SK-N-SH treated with all-trans-retinoic acid at 6 μM for 48 hours (cell line): ENCODE data around the gene DOCK1.

Experiments
- ATAC-seq: fragments of 200-7000 bp; cut with Tn5 transposase; 3 replicates; pipeline ENCODE4 v1.9.1; 2020; ENCODE audit warnings: mild to moderate bottlenecking, moderate library complexity
- ARNTL ChIP-seq: fragments of 450-650 bp; formaldehyde crosslinking; IDR thresholded peaks from 2 replicates; pipeline ENCODE4 v1.5.0; 2020; ENCODE audit warnings: low read depth, mild to moderate bottlenecking, moderate library complexity, borderline replicate concordance
- BACH2 ChIP-seq: fragments of 250-450 bp; sonication (Bioruptor Pico); IDR thresholded peaks from 2 replicates; pipeline ENCODE4 v1.9.0; 2021; ENCODE audit warnings: mild to moderate bottlenecking, borderline replicate concordance
- CSDC2 ChIP-seq: fragments of 250-450 bp; sonication (Bioruptor Pico); IDR thresholded peaks from 2 replicates; pipeline ENCODE4 v1.5.0; 2020; ENCODE audit warnings: mild to moderate bottlenecking, moderate library complexity
- ESRRG ChIP-seq: fragments of 250-450 bp; sonication (Bioruptor Pico); IDR thresholded peaks from 2 replicates; pipeline ENCODE4 v1.6.1; 2021; ENCODE audit warnings: mild to moderate bottlenecking
- GLIS3 ChIP-seq: fragments of 250-450 bp; sonication (Bioruptor Pico); IDR thresholded peaks from 2 replicates; pipeline ENCODE4 v1.5.0; 2020; ENCODE audit warnings: mild to moderate bottlenecking, moderate library complexity
- ISL1 ChIP-seq: fragments of 250-450 bp; sonication (Bioruptor Pico); IDR thresholded peaks from 2 replicates; pipeline ENCODE4 v2.1.2; 2022; ENCODE audit warnings: mild to moderate bottlenecking, moderate library complexity
- OSR1 ChIP-seq: fragments of 250-450 bp; sonication (Bioruptor Pico); IDR thresholded peaks from 2 replicates; pipeline ENCODE4 v1.8.0; 2022; ENCODE audit warnings: moderate library complexity, mild to moderate bottlenecking, inconsistent platforms
- PPARA ChIP-seq: fragments of 250-450 bp; sonication (Bioruptor Pico); IDR thresholded peaks from 2 replicates; pipeline ENCODE4 v1.5.0; 2020; ENCODE audit warnings: mild to moderate bottlenecking, borderline replicate concordance
- RARB ChIP-seq: fragments of 250-450 bp; sonication (Bioruptor Pico); IDR thresholded peaks from 2 replicates; pipeline ENCODE4 v1.8.0; 2021; ENCODE audit warnings: mild to moderate bottlenecking, moderate library complexity
- SNAI2 ChIP-seq: fragments of 250-450 bp; sonication (Bioruptor Pico); IDR thresholded peaks from 2 replicates; pipeline ENCODE4 v1.5.0; 2020; ENCODE audit warnings: mild to moderate bottlenecking, moderate library complexity
- TCF4 ChIP-seq: fragments of 250-450 bp; sonication (Bioruptor Pico); IDR thresholded peaks from 2 replicates; pipeline ENCODE4 v1.8.0; 2021; ENCODE audit warnings: mild to moderate bottlenecking, moderate library complexity, borderline replicate concordance
- TOX ChIP-seq: fragments of 250-450 bp; sonication (Bioruptor Pico); IDR thresholded peaks from 2 replicates; pipeline ENCODE4 v1.8.0; 2021; ENCODE audit warnings: mild to moderate bottlenecking, moderate library complexity, borderline replicate concordance
- ZC3H10 ChIP-seq: fragments of 250-450 bp; sonication (Bioruptor Pico); IDR thresholded peaks from 2 replicates; pipeline ENCODE4 v1.5.1; 2021; ENCODE audit warnings: mild to moderate bottlenecking, moderate library complexity
- ZFP3 ChIP-seq: fragments of 250-450 bp; sonication (Bioruptor Pico); IDR thresholded peaks from 2 replicates; pipeline ENCODE4 v1.5.0; 2020; ENCODE audit warnings: mild to moderate bottlenecking, moderate library complexity
- ZFP30 ChIP-seq: fragments of 450-650 bp; formaldehyde crosslinking; IDR thresholded peaks from 2 replicates; pipeline ENCODE4 v1.5.0; 2022; ENCODE audit warnings: mild to moderate bottlenecking, moderate library complexity
- ZNF565 ChIP-seq: fragments of 450-650 bp; formaldehyde crosslinking; conservative IDR thresholded peaks from 2 replicates; pipeline ENCODE4 v1.5.0; 2020; ENCODE audit warnings: low read depth, mild to moderate bottlenecking, moderate library complexity
- ZNF70 ChIP-seq: fragments of 450-650 bp; formaldehyde crosslinking; IDR thresholded peaks from 2 replicates; pipeline ENCODE4 v1.5.0; 2020; ENCODE audit warnings: mild to moderate bottlenecking, moderate library complexity
- ZNF8 ChIP-seq: fragments of 450-650 bp; formaldehyde crosslinking; IDR thresholded peaks from 2 replicates; pipeline ENCODE4 v1.5.0; 2020; ENCODE audit warnings: mild to moderate bottlenecking, moderate library complexity
- TF ChIP-seq, protein P1 (sequence below): fragments of 250-450 bp; sonication (Bioruptor Pico); IDR thresholded peaks from 2 replicates; pipeline ENCODE4 v1.5.1; 2021; ENCODE audit warnings: mild to moderate bottlenecking, moderate library complexity
- TF ChIP-seq, protein P2 (sequence below): fragments of 250-450 bp; sonication (Bioruptor Pico); IDR thresholded peaks from 2 replicates; pipeline ENCODE4 v1.5.0; 2020; ENCODE audit warnings: mild to moderate bottlenecking, moderate library complexity
- TF ChIP-seq, protein P3 (sequence below): fragments of 250-450 bp; sonication (Bioruptor Pico); IDR thresholded peaks from 2 replicates; pipeline ENCODE4 v1.8.0; 2020; ENCODE audit warnings: mild to moderate bottlenecking, moderate library complexity, borderline replicate concordance
- TF ChIP-seq, protein P4 (sequence below): fragments of 250-450 bp; sonication (Bioruptor Pico); IDR thresholded peaks from 2 replicates; pipeline ENCODE4 v1.5.1; 2020; ENCODE audit warnings: low read depth, mild to moderate bottlenecking, moderate library complexity
- TF ChIP-seq, protein P5 (sequence below): fragments of 250-450 bp; sonication (Bioruptor Pico); IDR thresholded peaks from 2 replicates; pipeline ENCODE4 v1.8.0; 2021; ENCODE audit warnings: low read depth, mild to moderate bottlenecking, moderate library complexity, borderline replicate concordance

Gene DOCK1

DNA sequence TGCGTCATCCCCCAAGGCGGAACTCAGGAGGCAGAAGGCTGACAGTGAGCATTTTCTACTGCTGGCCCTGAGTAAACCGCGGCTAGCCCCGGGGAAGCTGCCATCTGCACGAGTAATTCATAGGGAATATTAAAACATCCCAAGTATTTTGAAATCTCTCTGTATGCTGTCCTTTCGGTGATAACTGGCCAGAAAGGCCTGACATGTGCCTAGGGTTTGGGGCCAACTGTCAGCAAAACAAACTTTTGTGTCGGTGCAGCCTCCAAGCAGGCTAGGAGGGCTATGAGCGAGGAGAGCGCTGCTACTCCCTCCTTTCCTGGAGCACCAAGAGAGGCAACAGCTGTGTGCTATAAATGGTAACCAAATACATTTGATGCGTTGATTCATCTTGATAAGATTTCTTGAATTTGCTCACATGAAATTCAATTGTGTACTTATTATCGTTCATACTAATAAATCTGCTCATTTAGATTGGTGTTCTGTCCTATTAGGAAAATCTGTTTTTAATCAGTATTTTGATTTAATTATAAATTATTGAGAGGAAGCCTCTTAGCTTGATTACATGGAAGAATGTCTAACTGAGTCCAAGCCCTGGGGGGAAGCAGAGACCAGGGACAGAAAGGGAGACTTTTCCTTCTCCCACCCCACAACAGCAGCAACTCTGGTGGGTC lies 519.5 kb downstream of the DOCK1 start (continued):
- TF ChIP-seq, protein P1, sequence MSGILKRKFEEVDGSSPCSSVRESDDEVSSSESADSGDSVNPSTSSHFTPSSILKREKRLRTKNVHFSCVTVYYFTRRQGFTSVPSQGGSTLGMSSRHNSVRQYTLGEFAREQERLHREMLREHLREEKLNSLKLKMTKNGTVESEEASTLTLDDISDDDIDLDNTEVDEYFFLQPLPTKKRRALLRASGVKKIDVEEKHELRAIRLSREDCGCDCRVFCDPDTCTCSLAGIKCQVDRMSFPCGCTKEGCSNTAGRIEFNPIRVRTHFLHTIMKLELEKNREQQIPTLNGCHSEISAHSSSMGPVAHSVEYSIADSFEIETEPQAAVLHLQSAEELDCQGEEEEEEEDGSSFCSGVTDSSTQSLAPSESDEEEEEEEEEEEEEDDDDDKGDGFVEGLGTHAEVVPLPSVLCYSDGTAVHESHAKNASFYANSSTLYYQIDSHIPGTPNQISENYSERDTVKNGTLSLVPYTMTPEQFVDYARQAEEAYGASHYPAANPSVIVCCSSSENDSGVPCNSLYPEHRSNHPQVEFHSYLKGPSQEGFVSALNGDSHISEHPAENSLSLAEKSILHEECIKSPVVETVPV (CRISPR knock-in tag) = peak; percentile 97
- 0 out of 2 replicates have a peak, but pooled peaks have one; percentile 49 for TF ChIP-seq ARNTL (CRISPR knock-in tag)
- TF ChIP-seq, protein P2, sequence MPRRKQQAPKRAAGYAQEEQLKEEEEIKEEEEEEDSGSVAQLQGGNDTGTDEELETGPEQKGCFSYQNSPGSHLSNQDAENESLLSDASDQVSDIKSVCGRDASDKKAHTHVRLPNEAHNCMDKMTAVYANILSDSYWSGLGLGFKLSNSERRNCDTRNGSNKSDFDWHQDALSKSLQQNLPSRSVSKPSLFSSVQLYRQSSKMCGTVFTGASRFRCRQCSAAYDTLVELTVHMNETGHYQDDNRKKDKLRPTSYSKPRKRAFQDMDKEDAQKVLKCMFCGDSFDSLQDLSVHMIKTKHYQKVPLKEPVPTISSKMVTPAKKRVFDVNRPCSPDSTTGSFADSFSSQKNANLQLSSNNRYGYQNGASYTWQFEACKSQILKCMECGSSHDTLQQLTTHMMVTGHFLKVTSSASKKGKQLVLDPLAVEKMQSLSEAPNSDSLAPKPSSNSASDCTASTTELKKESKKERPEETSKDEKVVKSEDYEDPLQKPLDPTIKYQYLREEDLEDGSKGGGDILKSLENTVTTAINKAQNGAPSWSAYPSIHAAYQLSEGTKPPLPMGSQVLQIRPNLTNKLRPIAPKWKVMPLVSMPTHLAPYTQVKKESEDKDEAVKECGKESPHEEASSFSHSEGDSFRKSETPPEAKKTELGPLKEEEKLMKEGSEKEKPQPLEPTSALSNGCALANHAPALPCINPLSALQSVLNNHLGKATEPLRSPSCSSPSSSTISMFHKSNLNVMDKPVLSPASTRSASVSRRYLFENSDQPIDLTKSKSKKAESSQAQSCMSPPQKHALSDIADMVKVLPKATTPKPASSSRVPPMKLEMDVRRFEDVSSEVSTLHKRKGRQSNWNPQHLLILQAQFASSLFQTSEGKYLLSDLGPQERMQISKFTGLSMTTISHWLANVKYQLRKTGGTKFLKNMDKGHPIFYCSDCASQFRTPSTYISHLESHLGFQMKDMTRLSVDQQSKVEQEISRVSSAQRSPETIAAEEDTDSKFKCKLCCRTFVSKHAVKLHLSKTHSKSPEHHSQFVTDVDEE (CRISPR knock-in tag) = peak; percentile 92
- 0 out of 2 replicates have a peak, but pooled peaks have one; percentile 45 for TF ChIP-seq ESRRG
- peak; percentile 69 for TF ChIP-seq ZNF8 (CRISPR knock-in tag)
- TF ChIP-seq ZNF70 (CRISPR knock-in tag) = no peak
- no peak for TF ChIP-seq RARB (CRISPR knock-in tag)

DNA sequence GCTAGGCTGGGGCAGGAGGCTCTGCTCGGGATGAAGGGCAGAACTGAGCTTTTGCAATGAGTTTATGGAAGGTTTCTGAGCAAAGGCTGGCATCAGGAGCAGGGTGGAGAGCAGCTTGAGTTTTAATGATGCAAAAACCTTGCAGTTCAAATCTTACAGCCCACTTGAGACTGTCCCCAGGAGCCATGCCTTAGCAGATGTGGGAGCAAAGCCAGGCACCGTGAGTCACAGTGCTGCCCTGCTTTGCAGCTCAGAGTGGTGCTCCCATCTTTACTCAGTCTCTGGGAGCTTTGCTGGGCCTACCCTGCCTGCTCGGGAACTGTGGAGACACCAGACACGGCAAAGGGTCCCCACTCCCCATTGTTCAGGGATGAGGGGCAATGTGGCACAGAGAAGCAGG lies 521.5 kb downstream of the DOCK1 start:
- no peak for ATAC-seq
- no peak for TF ChIP-seq OSR1 (CRISPR knock-in tag)
- no peak for TF ChIP-seq ARNTL (CRISPR knock-in tag)
- TF ChIP-seq, protein P3, sequence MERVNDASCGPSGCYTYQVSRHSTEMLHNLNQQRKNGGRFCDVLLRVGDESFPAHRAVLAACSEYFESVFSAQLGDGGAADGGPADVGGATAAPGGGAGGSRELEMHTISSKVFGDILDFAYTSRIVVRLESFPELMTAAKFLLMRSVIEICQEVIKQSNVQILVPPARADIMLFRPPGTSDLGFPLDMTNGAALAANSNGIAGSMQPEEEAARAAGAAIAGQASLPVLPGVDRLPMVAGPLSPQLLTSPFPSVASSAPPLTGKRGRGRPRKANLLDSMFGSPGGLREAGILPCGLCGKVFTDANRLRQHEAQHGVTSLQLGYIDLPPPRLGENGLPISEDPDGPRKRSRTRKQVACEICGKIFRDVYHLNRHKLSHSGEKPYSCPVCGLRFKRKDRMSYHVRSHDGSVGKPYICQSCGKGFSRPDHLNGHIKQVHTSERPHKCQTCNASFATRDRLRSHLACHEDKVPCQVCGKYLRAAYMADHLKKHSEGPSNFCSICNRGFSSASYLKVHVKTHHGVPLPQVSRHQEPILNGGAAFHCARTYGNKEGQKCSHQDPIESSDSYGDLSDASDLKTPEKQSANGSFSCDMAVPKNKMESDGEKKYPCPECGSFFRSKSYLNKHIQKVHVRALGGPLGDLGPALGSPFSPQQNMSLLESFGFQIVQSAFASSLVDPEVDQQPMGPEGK (CRISPR knock-in tag) = no peak
- no peak for TF ChIP-seq CSDC2 (CRISPR knock-in tag)
- no peak for TF ChIP-seq PPARA (CRISPR knock-in tag)
- no peak for TF ChIP-seq SNAI2
- no peak for TF ChIP-seq ESRRG
- no peak for TF ChIP-seq ZNF8 (CRISPR knock-in tag)
- no peak for TF ChIP-seq TCF4
- TF ChIP-seq GLIS3 (CRISPR knock-in tag) = no peak
- TF ChIP-seq ZFP3 (CRISPR knock-in tag) = no peak
- TF ChIP-seq BACH2 (CRISPR knock-in tag) = no peak
- TF ChIP-seq RARB (CRISPR knock-in tag) = no peak
- TF ChIP-seq ZNF70 (CRISPR knock-in tag) = no peak
- TF ChIP-seq ZC3H10 (CRISPR knock-in tag) = no peak
- no peak for TF ChIP-seq TOX (CRISPR knock-in tag)
- TF ChIP-seq, protein P4, sequence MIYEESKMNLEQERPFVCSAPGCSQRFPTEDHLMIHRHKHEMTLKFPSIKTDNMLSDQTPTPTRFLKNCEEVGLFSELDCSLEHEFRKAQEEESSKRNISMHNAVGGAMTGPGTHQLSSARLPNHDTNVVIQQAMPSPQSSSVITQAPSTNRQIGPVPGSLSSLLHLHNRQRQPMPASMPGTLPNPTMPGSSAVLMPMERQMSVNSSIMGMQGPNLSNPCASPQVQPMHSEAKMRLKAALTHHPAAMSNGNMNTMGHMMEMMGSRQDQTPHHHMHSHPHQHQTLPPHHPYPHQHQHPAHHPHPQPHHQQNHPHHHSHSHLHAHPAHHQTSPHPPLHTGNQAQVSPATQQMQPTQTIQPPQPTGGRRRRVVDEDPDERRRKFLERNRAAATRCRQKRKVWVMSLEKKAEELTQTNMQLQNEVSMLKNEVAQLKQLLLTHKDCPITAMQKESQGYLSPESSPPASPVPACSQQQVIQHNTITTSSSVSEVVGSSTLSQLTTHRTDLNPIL = no peak
- TF ChIP-seq ZFP30 (CRISPR knock-in tag) = no peak

DNA sequence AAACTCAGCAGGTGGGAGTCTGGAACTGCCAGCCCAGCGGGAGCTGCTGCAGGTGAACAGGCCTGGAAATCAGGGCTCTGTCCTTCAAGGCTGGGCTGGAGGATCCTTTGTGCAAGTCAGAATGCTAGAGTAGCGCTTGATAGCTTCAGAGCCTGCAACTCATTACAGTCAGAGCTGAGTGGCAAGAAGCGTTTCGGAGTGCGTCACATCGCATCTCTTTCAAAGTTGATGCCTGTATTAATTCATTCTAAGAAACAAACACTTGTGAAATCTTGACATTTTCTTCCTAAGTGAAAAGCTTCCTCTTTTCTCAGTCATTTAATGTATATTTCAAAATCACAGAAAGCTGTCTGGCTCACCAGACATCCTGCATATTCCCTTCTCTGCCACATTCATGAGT lies 522.7 kb downstream of the DOCK1 start:
- no peak for ATAC-seq
- TF ChIP-seq, protein P5, sequence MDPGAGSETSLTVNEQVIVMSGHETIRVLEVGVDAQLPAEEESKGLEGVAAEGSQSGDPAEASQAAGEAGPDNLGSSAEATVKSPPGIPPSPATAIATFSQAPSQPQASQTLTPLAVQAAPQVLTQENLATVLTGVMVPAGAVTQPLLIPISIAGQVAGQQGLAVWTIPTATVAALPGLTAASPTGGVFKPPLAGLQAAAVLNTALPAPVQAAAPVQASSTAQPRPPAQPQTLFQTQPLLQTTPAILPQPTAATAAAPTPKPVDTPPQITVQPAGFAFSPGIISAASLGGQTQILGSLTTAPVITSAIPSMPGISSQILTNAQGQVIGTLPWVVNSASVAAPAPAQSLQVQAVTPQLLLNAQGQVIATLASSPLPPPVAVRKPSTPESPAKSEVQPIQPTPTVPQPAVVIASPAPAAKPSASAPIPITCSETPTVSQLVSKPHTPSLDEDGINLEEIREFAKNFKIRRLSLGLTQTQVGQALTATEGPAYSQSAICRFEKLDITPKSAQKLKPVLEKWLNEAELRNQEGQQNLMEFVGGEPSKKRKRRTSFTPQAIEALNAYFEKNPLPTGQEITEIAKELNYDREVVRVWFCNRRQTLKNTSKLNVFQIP (CRISPR knock-in tag) = no peak
- TF ChIP-seq ISL1 (CRISPR knock-in tag) = no peak
- TF ChIP-seq ZFP3 (CRISPR knock-in tag) = no peak
- no peak for TF ChIP-seq ZNF8 (CRISPR knock-in tag)
- no peak for TF ChIP-seq CSDC2 (CRISPR knock-in tag)
- no peak for TF ChIP-seq ZNF565 (CRISPR knock-in tag)
- TF ChIP-seq ESRRG = no peak
- TF ChIP-seq GLIS3 (CRISPR knock-in tag) = no peak
- no peak for TF ChIP-seq BACH2 (CRISPR knock-in tag)
- no peak for TF ChIP-seq ZC3H10 (CRISPR knock-in tag)
- no peak for TF ChIP-seq TCF4
- TF ChIP-seq ZNF70 (CRISPR knock-in tag) = no peak
- TF ChIP-seq, protein P1 (CRISPR knock-in tag) = no peak
